ENCODE results near the gene SHH.

DNA sequence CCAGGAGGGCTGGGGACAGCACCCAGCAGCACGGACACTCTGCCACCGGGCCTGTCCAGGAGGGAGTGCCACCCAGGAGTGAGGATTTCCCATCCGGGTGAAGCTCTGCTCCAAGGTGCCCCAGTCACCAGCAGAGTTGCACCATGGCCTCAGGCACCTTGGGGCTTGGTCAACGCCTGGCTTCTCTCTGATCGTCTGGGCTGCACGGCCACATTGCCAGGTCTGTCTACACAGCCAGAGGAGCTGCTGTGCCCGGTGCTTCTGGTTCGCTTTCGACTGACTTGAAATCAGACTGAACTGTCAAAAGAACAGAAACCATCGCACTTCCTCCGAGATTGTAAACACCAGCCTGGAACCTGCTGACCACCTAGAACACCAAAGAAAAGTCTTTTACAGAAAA, 12.0 kb downstream of the SHH start:
- TF ChIP-seq, protein P1, sequence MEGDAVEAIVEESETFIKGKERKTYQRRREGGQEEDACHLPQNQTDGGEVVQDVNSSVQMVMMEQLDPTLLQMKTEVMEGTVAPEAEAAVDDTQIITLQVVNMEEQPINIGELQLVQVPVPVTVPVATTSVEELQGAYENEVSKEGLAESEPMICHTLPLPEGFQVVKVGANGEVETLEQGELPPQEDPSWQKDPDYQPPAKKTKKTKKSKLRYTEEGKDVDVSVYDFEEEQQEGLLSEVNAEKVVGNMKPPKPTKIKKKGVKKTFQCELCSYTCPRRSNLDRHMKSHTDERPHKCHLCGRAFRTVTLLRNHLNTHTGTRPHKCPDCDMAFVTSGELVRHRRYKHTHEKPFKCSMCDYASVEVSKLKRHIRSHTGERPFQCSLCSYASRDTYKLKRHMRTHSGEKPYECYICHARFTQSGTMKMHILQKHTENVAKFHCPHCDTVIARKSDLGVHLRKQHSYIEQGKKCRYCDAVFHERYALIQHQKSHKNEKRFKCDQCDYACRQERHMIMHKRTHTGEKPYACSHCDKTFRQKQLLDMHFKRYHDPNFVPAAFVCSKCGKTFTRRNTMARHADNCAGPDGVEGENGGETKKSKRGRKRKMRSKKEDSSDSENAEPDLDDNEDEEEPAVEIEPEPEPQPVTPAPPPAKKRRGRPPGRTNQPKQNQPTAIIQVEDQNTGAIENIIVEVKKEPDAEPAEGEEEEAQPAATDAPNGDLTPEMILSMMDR (conservative IDR thresholded peaks at IDR 0.05; ENCODE audit: low read length) = no peak
- no peak for TF ChIP-seq EZH2phosphoT487 (IDR thresholded peaks at IDR 0.05; ENCODE audit: borderline replicate concordance)

All from Loucy (cell line).